ENCODE results near the gene CSMD2.

DNA sequence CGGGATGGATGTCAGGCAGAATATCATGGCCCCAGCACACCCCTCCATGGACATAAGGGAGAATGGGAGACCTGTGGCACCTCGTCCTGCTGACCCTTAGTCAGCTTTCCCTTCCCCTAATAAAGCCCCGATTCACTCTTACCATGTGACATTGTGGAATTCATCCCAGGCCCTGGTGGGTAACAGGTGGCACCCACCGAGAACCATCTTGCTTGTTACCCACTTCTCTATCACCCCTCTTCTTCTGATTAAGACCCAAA is 32.9 kb downstream of the CSMD2 start:
- no peak for TF ChIP-seq STAT1 (IDR thresholded peaks at IDR 0.05; ENCODE audit: unreplicated experiment)
- TF ChIP-seq CTCF (conservative IDR thresholded peaks at IDR 0.05; ENCODE audit: low read depth in 2 of 2) = no peak
- no peak for TF ChIP-seq REST (IDR thresholded peaks at IDR 0.05; ENCODE audit: unreplicated experiment)
